Measurements from ENCODE around the gene C19orf53.
"Not testable (repeated sequence)": the region's sequence is repeated elsewhere in the genome, so short reads cannot be mapped to it uniquely, and the experiment has no call there.

C19orf53 gene

GRCh38 chr19:13774217-13775191, at the start of gene C19orf53:
Gene C19orf53, plus strand, starts transcription at chr19:13774456. Its CDS starts 22 bp downstream, at chr19:13774478.
- peak; percentile 67 to 73 (median 68) for DNase-seq (ENCODE audit: low read depth in 2 of 3, low spot score in 2 of 3)

GRCh38 chr19:13726323-13726722, 47.9 kb upstream of the C19orf53 start:
- no peak for DNase-seq (ENCODE audit: low read depth in 2 of 3, low spot score in 2 of 3)

GRCh38 chr19:13727798-13728197, 46.5 kb upstream of the C19orf53 start:
- DNase-seq (ENCODE audit: low read depth in 2 of 3, low spot score in 2 of 3): no peak

- DNase-seq (ENCODE audit: low read depth in 2 of 3, low spot score in 2 of 3): no peak
Observed at GRCh38 chr19:13729859-13730258, 44.4 kb upstream of the C19orf53 start.

- peak; percentile 80 to 90 (median 87) for DNase-seq (ENCODE audit: low read depth in 2 of 3, low spot score in 2 of 3)
Observed at GRCh38 chr19:13731147-13731964, 42.9 kb upstream of the C19orf53 start.

GRCh38 chr19:13732337-13732736, 41.9 kb upstream of the C19orf53 start:
- DNase-seq (ENCODE audit: low read depth in 2 of 3, low spot score in 2 of 3): no peak

- no peak for DNase-seq (ENCODE audit: low read depth in 2 of 3, low spot score in 2 of 3)
Observed at GRCh38 chr19:13734751-13735150, 39.5 kb upstream of the C19orf53 start.

GRCh38 chr19:13738073-13738472, 36.2 kb upstream of the C19orf53 start:
- DNase-seq (ENCODE audit: low read depth in 2 of 3, low spot score in 2 of 3): no peak

GRCh38 chr19:13741893-13742292, 32.4 kb upstream of the C19orf53 start:
- DNase-seq (ENCODE audit: low read depth in 2 of 3, low spot score in 2 of 3): no peak

- DNase-seq (ENCODE audit: low read depth in 2 of 3, low spot score in 2 of 3): no peak
Observed at GRCh38 chr19:13742756-13743155, 31.5 kb upstream of the C19orf53 start.

GRCh38 chr19:13744174-13744573, 30.1 kb upstream of the C19orf53 start:
- DNase-seq (ENCODE audit: low read depth in 2 of 3, low spot score in 2 of 3): no peak

GRCh38 chr19:13747098-13747453, 27.2 kb upstream of the C19orf53 start:
- DNase-seq (ENCODE audit: low read depth in 2 of 3, low spot score in 2 of 3): no peak

GRCh38 chr19:13748169-13748828, 26.0 kb upstream of the C19orf53 start:
- DNase-seq (ENCODE audit: low read depth in 2 of 3, low spot score in 2 of 3): no peak

GRCh38 chr19:13751436-13751835, 22.8 kb upstream of the C19orf53 start:
- DNase-seq (ENCODE audit: low read depth in 2 of 3, low spot score in 2 of 3): no peak

- DNase-seq (ENCODE audit: low read depth in 2 of 3, low spot score in 2 of 3): not testable (repeated sequence)
Observed at GRCh38 chr19:13753622-13754021, 20.6 kb upstream of the C19orf53 start.

- DNase-seq (ENCODE audit: low read depth in 2 of 3, low spot score in 2 of 3): no peak
Observed at GRCh38 chr19:13756210-13756609, 18.0 kb upstream of the C19orf53 start.

GRCh38 chr19:13757805-13758772, 16.2 kb upstream of the C19orf53 start:
- DNase-seq (ENCODE audit: low read depth in 2 of 3, low spot score in 2 of 3): no peak

GRCh38 chr19:13758795-13759194, 15.5 kb upstream of the C19orf53 start:
- no peak for DNase-seq (ENCODE audit: low read depth in 2 of 3, low spot score in 2 of 3)

GRCh38 chr19:13761423-13761822, 12.8 kb upstream of the C19orf53 start:
- no peak for DNase-seq (ENCODE audit: low read depth in 2 of 3, low spot score in 2 of 3)

GRCh38 chr19:13762635-13763235, 11.5 kb upstream of the C19orf53 start:
- DNase-seq (ENCODE audit: low read depth in 2 of 3, low spot score in 2 of 3): no peak
